Measurements from ENCODE around the gene TRPM3. TPM values are rescaled to one million over a fixed set of nuclear protein-coding genes. Genes with fewer than 3 reads are reported as not detected.

The TRPM3 gene
- total RNA-seq, 1 experiment from 2014 or later = 5.4 TPM

GRCh38 chr9:70495514-70495913, 625.9 kb downstream of the TRPM3 start:
- POLR2A ChIA-PET = no interaction called here
- Mint-ChIP-seq H3K27me3 (ENCODE audit: low read depth) (no peaks in the 10 kb centered on the region; the same call in 1 of the 2 replicates), H3K9me3 (no peaks in the 10 kb centered on the region), H3K36me3 (no peaks in the 10 kb centered on the region), H3K4me1 (peaks cover 6% of the 10 kb centered on the region), H3K27ac (no peak overlapping the region), H3K4me3 (no peak overlapping the region)
- CTCF ChIA-PET = interaction anchor here (1.0 to 1.1 kb wide), 2 partner anchors 11 to 107 kb away, joined by 3 to 5 read pairs; no protein-coding TSS in a partner anchor
- TF ChIP-seq JAZF1 (CRISPR knock-in tag; IDR thresholded peaks at IDR 0.05) (no peak), SP1 (CRISPR knock-in tag; conservative IDR thresholded peaks at IDR 0.05) (no peak), ZNF121 (CRISPR knock-in tag; IDR thresholded peaks at IDR 0.05) (no peak), NR3C1 (CRISPR knock-in tag; conservative IDR thresholded peaks at IDR 0.05; ENCODE audit: low read depth) (no peak), USF2 (CRISPR knock-in tag; IDR thresholded peaks at IDR 0.05) (no peak)
- TF ChIP-seq, protein P1, sequence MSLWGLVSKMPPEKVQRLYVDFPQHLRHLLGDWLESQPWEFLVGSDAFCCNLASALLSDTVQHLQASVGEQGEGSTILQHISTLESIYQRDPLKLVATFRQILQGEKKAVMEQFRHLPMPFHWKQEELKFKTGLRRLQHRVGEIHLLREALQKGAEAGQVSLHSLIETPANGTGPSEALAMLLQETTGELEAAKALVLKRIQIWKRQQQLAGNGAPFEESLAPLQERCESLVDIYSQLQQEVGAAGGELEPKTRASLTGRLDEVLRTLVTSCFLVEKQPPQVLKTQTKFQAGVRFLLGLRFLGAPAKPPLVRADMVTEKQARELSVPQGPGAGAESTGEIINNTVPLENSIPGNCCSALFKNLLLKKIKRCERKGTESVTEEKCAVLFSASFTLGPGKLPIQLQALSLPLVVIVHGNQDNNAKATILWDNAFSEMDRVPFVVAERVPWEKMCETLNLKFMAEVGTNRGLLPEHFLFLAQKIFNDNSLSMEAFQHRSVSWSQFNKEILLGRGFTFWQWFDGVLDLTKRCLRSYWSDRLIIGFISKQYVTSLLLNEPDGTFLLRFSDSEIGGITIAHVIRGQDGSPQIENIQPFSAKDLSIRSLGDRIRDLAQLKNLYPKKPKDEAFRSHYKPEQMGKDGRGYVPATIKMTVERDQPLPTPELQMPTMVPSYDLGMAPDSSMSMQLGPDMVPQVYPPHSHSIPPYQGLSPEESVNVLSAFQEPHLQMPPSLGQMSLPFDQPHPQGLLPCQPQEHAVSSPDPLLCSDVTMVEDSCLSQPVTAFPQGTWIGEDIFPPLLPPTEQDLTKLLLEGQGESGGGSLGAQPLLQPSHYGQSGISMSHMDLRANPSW (CRISPR knock-in tag; conservative IDR thresholded peaks at IDR 0.05; ENCODE audit: low read depth) = no peak
- no peak for DNase-seq (ENCODE audit: low spot score)
- no peak for ATAC-seq

GRCh38 chr9:70494221-70494620, 627.2 kb downstream of the TRPM3 start:
- CTCF ChIA-PET = no interaction called here
- H3K4me3 Mint-ChIP-seq = no peak overlapping the region
- POLR2A ChIA-PET = no interaction called here
- H3K27ac Mint-ChIP-seq = no peak overlapping the region
- no peaks in the 10 kb centered on the region; the same call in 1 of the 2 replicates for H3K27me3 Mint-ChIP-seq (ENCODE audit: low read depth)
- H3K9me3 Mint-ChIP-seq = no peaks in the 10 kb centered on the region
- no peaks in the 10 kb centered on the region for H3K36me3 Mint-ChIP-seq
- ATAC-seq = no peak
- H3K4me1 Mint-ChIP-seq = peaks cover 5% of the 10 kb centered on the region
- DNase-seq (ENCODE audit: low spot score) = no peak
- TF ChIP-seq HMGXB4 (CRISPR knock-in tag; IDR thresholded peaks at IDR 0.05) = no peak
- no peak for TF ChIP-seq MLX (CRISPR knock-in tag; IDR thresholded peaks at IDR 0.05)
- no peak for TF ChIP-seq ZBTB21 (CRISPR knock-in tag; IDR thresholded peaks at IDR 0.05; ENCODE audit: borderline replicate concordance)
- no peak for TF ChIP-seq ZNF263 (CRISPR knock-in tag; IDR thresholded peaks at IDR 0.05; ENCODE audit: low read depth)
- no peak for TF ChIP-seq ELF4 (CRISPR knock-in tag; IDR thresholded peaks at IDR 0.05; ENCODE audit: low read depth)
- no peak for TF ChIP-seq ZNF232 (CRISPR knock-in tag; IDR thresholded peaks at IDR 0.05)
- TF ChIP-seq, protein P2, sequence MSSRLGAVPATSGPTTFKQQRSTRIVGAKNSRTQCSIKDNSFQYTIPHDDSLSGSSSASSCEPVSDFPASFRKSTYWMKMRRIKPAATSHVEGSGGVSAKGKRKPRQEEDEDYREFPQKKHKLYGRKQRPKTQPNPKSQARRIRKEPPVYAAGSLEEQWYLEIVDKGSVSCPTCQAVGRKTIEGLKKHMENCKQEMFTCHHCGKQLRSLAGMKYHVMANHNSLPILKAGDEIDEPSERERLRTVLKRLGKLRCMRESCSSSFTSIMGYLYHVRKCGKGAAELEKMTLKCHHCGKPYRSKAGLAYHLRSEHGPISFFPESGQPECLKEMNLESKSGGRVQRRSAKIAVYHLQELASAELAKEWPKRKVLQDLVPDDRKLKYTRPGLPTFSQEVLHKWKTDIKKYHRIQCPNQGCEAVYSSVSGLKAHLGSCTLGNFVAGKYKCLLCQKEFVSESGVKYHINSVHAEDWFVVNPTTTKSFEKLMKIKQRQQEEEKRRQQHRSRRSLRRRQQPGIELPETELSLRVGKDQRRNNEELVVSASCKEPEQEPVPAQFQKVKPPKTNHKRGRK (CRISPR knock-in tag; IDR thresholded peaks at IDR 0.05; ENCODE audit: borderline replicate concordance) = no peak
- no peak for TF ChIP-seq NR3C1 (CRISPR knock-in tag; conservative IDR thresholded peaks at IDR 0.05; ENCODE audit: low read depth)
- no peak for TF ChIP-seq RORB (CRISPR knock-in tag; IDR thresholded peaks at IDR 0.05)
- no peak for TF ChIP-seq NR2C2 (CRISPR knock-in tag; IDR thresholded peaks at IDR 0.05)
- TF ChIP-seq, protein P3, sequence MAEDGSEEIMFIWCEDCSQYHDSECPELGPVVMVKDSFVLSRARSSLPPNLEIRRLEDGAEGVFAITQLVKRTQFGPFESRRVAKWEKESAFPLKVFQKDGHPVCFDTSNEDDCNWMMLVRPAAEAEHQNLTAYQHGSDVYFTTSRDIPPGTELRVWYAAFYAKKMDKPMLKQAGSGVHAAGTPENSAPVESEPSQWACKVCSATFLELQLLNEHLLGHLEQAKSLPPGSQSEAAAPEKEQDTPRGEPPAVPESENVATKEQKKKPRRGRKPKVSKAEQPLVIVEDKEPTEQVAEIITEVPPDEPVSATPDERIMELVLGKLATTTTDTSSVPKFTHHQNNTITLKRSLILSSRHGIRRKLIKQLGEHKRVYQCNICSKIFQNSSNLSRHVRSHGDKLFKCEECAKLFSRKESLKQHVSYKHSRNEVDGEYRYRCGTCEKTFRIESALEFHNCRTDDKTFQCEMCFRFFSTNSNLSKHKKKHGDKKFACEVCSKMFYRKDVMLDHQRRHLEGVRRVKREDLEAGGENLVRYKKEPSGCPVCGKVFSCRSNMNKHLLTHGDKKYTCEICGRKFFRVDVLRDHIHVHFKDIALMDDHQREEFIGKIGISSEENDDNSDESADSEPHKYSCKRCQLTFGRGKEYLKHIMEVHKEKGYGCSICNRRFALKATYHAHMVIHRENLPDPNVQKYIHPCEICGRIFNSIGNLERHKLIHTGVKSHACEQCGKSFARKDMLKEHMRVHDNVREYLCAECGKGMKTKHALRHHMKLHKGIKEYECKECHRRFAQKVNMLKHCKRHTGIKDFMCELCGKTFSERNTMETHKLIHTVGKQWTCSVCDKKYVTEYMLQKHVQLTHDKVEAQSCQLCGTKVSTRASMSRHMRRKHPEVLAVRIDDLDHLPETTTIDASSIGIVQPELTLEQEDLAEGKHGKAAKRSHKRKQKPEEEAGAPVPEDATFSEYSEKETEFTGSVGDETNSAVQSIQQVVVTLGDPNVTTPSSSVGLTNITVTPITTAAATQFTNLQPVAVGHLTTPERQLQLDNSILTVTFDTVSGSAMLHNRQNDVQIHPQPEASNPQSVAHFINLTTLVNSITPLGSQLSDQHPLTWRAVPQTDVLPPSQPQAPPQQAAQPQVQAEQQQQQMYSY (CRISPR knock-in tag; IDR thresholded peaks at IDR 0.05) = no peak
- TF ChIP-seq SMAD3 (CRISPR knock-in tag; IDR thresholded peaks at IDR 0.05; ENCODE audit: borderline replicate concordance) = no peak
- no peak for TF ChIP-seq GRHL2 (CRISPR knock-in tag; IDR thresholded peaks at IDR 0.05; ENCODE audit: insufficient replicate concordance, severe bottlenecking)
- TF ChIP-seq, protein P4, sequence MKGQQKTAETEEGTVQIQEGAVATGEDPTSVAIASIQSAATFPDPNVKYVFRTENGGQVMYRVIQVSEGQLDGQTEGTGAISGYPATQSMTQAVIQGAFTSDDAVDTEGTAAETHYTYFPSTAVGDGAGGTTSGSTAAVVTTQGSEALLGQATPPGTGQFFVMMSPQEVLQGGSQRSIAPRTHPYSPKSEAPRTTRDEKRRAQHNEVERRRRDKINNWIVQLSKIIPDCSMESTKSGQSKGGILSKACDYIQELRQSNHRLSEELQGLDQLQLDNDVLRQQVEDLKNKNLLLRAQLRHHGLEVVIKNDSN (CRISPR knock-in tag; IDR thresholded peaks at IDR 0.05) = no peak
- no peak for TF ChIP-seq TEAD1 (CRISPR knock-in tag; IDR thresholded peaks at IDR 0.05)

Data from WTC11 (cell line).